Iris pigment epithelial cell (primary cell): Measurements from ENCODE around the gene USP16.
A peak's percentile ranks its signal among the peaks of the same experiment; 100 is the strongest.

Source experiments
- DNase-seq: peaks from one replicate; pipeline ENCODE4 v3.0.0-alpha.2; 2011; ENCODE audit warnings: low read depth

USP16 gene

DNA sequence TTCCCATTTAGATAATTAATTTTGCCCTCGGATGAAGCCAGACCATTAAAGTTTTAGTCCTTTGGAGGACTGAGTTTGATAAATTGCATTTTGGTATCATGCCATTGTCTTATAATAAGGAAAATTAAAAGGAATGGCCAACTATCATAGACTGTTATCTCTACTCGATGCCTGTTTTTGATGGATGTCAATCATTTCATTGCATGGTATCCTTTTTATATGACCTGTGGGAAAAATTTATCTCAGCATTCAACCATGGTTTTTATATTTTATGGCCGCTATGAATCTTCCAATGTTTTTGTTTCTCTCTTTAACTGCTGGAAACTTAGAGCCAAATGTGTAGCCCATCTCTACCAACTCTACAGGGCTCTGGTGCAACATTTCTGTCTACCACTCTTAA is 58.8 kb downstream of the USP16 start:
- no peak for DNase-seq

DNA sequence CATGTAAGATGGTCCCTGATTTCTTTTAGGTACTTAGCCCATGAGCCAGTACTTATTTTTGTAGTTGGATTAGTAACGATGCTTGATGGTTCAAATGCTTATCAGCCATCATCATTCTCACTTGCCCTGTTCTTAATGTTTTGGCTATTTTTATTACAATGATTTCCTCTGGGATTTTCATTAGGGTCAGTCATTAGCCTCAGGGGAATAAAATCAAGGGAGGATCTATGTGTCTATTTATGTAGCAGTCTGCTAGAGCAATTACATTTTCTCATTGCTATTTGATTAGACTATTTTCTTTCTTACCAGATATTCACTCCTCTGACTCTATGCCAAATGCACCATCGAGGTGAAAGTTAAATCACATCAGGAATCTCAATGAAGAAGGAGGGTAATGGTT is 59.9 kb downstream of the USP16 start:
- DNase-seq: no peak

- no peak for DNase-seq
These were observed 60.8 kb downstream of the USP16 start for GRCh38 chr21:29085106-29085752.

DNA sequence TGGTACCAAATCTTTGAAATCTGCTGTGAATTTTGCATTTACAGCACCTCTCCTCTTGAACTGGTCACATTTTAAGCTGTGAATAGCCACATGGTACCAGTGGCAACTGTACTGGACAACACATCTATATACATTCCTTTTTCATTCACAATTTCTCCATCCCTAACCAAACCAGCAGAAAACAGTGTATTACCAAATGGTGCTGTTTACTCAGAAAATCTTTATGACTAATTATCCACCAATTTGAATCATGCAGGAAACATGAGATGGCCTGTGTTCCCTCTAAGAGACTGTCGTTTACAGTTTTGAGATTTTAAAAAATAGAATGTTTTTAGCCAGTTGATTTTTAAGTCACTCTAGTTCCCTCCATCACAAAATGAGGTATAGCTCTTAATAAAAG is 66.6 kb downstream of the USP16 start:
- peak; percentile 90 for DNase-seq

DNA sequence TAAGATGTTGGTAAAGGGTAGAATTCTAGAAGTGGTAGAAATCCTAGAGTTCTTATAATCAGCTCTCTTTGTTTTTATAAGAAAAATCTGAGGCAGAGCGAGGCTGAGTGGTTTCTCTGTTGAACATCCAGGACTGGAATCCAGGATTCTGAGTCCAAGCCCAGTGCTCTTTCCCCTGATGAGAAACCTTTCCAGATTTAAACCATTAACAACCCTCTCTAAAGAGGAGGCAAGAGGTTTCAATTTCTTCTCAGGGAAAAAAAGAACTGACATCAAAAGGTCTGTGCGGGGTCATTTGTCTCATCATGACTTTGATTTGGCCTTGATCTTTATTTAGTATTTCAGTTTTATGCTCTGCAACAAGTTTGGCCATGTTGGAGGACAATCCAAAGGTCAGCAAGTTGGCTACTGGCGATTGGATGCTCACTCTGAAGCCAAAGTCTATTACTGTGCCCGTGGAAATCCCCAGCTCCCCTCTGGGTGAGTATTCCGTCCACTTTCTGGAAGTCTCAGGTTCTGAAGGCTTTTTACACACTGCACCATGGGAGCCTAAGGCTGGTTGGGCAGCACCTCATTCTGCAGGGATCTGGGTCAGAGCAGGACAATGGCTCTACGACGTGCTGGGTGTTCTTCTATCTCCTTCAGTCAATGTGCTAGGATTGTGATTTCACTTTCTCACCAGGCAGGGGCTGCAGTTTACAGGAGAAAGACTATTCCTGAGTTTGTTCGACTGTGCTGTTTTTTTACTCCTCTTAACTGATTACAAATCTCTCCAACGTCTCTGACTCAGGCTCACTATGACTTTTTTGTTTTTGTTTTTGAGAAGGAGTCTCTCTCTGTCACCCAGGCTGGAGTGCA is 67.9 kb downstream of the USP16 start:
- DNase-seq: peak; percentile 77

DNA sequence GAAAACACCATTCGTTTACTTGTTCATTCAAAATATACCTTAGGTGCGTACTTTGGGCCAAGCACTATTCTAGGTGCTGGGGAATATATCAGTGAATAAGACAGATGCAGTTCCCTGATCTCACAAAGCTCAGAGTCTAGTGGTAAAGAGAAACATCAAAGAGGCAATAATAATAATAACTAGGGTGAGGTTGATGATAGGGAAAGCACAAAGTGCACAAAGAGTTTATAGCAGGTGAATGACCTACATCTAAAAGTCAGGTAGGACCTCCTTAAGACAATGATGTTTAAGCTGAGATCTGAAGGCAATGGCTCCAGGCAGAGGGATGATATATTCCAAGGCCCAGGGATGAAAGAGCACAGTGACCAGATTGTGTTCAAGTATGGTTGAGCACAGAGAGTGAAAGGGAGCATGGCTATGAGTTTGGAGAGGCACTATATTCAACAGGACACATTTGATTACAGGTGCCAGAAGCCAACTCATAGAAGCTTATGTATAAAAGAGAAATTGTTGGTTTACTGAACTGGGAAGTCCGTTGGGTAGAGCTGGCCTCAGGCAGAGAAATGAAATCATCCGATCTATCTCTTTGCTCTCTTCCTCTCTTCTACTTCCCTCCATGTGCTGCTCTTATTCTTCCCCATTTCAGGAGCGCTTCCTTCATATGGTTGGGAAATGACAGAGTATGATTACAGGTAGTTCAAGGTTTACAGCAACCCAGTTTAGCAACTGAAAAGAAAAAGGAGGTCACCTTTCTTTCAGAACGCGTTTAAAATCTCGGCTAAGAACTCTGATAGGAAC is 71.9 kb downstream of the USP16 start:
- no peak for DNase-seq

GRCh38 chr21:29098156-29098555 is 73.7 kb downstream of the USP16 start:
- DNase-seq: no peak

DNA sequence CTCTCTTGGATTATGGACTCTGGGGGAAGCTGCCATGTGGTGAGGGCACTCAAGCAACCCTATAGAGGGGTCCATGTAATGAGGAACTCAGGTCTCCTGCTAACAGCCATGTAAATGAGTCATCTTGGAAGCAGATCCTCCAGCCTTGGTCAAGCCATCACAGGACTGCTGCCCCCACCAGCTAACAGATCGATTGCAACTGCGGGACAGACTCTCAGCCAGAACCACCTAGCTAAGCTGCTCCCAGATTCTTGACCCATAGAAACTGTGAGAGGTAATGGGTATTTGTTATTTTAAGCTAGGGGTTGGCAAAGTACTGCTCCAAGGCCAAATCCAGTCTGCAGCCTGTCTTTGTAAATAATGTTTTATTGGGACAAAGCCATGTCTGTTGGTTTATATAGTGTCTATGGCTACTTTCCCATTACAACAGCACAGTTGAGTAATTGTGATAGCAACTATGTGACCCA is 78.4 kb downstream of the USP16 start:
- DNase-seq: peak; percentile 79
